Colonic mucosa (tissue), 4 donors: ENCODE data around the gene ADAMTS17. TPM values are rescaled to one million over a fixed set of nuclear protein-coding genes. Genes with fewer than 3 reads are reported as not detected.

Experiments used
- DNase-seq: peaks from one replicate; pipeline ENCODE4 v3.0.0-alpha.2; 2020
- H3K27ac ChIP-seq: fragments of 200-600 bp; one replicate; pipeline ENCODE4 v1.8.0; 2021
- H3K27me3 ChIP-seq: fragments of 200-600 bp; one replicate; pipeline ENCODE4 v1.8.0; 2021
- H3K36me3 ChIP-seq: fragments of 200-600 bp; one replicate; pipeline ENCODE4 v1.8.0; 2021
- H3K4me1 ChIP-seq: fragments of 200-600 bp; one replicate; pipeline ENCODE4 v1.8.0; 2021; ENCODE audit warnings: mild to moderate bottlenecking
- H3K4me3 ChIP-seq: fragments of 200-600 bp; one replicate; pipeline ENCODE4 v1.8.0; 2021
- H3K9ac ChIP-seq, 2 donors: one replicate each; pipeline ENCODE4 v1.7.0; 2013; ENCODE audit warnings: control low read depth in 2 of 2, low read depth in 2 of 2, low read length in 2 of 2
- H3K9me3 ChIP-seq: fragments of 200-600 bp; one replicate; pipeline ENCODE4 v1.8.0; 2021
- intact Hi-C: fragments of 100-400 bp; cut with DNase I; formaldehyde crosslinking; loops from one replicate; pipeline ENCODE4 v1.14.1; 2022
- total RNA-seq, 2 donors: library from RNA; stranded (reverse); fragmentation: NEBNext Ultra II Directional in 1 of 2; extraction: Animal tissue kit (Norgen Biotek cat#: 25700) in 1 of 2; gene quantifications; one replicate each; pipeline ENCODE4 v1.2.1, GENCODE V29; 2021
- TF ChIP-seq, protein P1 (sequence below): fragments of 200-600 bp; IDR thresholded peaks from one replicate; pipeline ENCODE4 v1.8.0; 2022; ENCODE audit warnings: antibody characterized with exemption, mild to moderate bottlenecking
- donor health status: healthy.
- donor health status: DM: no; HTN: no; CAD: no.
- donor health status: DM: no; HTN: no; CAD: no.

Gene ADAMTS17
- total RNA-seq, 2 donors from 2014 or later, result 4.2 to 8.3 TPM

DNA sequence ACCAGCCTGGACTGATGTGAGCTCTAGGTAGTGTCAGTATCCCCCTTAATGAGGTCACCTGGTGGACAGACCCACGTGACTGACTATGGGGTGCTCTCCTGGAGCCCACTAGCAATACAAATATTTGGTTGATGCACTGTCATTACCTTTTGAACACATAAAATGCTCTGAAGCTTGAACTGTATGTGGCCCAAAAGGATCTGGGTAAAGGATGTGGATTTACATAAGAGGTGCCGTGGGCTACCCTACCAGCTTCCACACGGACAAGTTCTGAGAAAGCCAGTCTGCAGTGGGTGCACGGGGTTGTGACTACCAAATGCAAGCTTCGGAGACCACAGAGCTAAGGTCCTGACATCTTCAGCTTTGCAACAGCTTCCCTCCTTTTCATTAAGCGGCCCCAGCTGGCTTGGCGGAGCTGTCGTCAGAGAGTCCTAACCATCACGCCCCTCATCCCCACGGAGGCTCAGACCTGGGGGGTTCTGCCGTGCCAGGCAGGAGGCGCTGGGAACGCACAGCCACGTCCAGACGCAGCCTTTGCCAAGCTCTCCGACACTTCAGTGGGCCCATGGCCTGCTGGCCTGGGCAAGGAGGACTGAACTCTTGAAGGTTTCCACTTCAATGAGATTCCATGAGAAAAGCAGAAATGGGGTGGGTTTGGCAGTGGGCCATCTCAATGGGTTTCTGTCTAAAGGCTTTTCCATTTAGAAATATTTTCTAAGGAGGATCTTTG lies 228.3 kb downstream of the ADAMTS17 start:
- no peak for DNase-seq
- no peak overlapping the region for H3K4me3 ChIP-seq

DNA sequence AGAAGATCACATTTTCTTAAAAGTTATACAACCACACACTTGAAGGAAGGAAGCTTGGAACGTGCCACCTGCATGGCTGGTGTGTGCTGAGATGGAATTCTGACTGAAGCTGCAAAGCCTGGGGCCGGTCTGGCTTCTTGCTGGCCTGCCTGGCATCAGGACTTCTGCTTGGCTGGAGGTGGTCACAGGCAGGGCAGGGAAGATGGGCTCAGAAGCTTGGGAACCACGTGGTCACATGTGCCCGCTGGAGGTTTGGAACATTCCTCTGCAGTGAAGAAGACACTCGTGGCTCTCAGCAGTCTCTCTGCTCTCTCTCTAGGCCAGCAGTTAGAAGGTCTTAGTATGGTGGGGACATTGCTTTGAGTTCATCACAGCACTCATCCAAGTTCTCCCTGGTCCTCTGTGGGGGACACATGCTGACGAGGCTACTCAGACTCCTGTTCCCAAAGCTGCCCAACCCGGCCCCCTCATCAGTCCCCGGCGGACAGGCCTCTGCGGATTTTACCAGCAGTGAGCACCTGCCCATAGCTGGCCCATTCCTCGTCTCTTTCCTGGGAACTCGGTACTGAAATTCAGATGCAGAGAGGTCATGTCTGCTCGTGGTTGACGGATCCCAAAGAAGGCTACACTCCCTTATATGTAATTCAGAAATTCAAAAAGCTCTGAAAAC lies 229.0 kb downstream of the ADAMTS17 start:
- H3K27me3 ChIP-seq, result no peaks in the 10 kb centered on the region
- intact Hi-C loops, result no loop called here
- TF ChIP-seq, protein P1, sequence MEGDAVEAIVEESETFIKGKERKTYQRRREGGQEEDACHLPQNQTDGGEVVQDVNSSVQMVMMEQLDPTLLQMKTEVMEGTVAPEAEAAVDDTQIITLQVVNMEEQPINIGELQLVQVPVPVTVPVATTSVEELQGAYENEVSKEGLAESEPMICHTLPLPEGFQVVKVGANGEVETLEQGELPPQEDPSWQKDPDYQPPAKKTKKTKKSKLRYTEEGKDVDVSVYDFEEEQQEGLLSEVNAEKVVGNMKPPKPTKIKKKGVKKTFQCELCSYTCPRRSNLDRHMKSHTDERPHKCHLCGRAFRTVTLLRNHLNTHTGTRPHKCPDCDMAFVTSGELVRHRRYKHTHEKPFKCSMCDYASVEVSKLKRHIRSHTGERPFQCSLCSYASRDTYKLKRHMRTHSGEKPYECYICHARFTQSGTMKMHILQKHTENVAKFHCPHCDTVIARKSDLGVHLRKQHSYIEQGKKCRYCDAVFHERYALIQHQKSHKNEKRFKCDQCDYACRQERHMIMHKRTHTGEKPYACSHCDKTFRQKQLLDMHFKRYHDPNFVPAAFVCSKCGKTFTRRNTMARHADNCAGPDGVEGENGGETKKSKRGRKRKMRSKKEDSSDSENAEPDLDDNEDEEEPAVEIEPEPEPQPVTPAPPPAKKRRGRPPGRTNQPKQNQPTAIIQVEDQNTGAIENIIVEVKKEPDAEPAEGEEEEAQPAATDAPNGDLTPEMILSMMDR, result no peak
- H3K27ac ChIP-seq, result no peak overlapping the region
- no peak overlapping the region for H3K4me3 ChIP-seq
- H3K9ac ChIP-seq, result no peak overlapping the region
- no peaks in the 10 kb centered on the region for H3K9me3 ChIP-seq
- no peak for DNase-seq
- H3K4me1 ChIP-seq, result no peaks in the 10 kb centered on the region
- no peaks in the 10 kb centered on the region for H3K36me3 ChIP-seq

More for the DNA sequence above, 228.3 kb downstream of the ADAMTS17 start:
- TF ChIP-seq, protein P1, result no peak
- Histone ChIP-seq H3K9me3 (no peaks in the 10 kb centered on the region), H3K4me1 (no peaks in the 10 kb centered on the region), H3K27ac (no peak overlapping the region), H3K36me3 (no peaks in the 10 kb centered on the region), H3K9ac (no peak overlapping the region), H3K27me3 (no peaks in the 10 kb centered on the region)
- intact Hi-C loops, result no loop called here

DNA sequence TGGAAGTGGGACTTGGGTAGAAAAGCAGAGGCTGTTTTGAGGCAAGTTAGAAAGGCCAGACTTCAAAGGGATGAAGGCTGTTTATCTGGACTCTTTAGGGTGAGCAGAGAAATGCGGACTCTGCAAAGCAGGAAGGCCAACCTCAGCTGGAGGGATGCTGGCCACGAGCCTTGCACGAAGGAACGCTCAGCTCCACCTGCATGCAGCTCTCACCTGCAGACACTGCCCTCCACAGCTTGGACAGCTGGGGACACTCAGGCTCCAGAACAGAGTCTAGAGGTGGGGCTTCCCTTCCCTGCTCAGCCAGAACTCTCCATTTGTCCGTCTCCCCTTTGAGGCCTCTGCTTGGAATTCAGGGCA lies 229.7 kb downstream of the ADAMTS17 start:
- no peak for DNase-seq
- H3K4me1 ChIP-seq, result no peaks in the 10 kb centered on the region
- TF ChIP-seq, protein P1, result no peak

DNA sequence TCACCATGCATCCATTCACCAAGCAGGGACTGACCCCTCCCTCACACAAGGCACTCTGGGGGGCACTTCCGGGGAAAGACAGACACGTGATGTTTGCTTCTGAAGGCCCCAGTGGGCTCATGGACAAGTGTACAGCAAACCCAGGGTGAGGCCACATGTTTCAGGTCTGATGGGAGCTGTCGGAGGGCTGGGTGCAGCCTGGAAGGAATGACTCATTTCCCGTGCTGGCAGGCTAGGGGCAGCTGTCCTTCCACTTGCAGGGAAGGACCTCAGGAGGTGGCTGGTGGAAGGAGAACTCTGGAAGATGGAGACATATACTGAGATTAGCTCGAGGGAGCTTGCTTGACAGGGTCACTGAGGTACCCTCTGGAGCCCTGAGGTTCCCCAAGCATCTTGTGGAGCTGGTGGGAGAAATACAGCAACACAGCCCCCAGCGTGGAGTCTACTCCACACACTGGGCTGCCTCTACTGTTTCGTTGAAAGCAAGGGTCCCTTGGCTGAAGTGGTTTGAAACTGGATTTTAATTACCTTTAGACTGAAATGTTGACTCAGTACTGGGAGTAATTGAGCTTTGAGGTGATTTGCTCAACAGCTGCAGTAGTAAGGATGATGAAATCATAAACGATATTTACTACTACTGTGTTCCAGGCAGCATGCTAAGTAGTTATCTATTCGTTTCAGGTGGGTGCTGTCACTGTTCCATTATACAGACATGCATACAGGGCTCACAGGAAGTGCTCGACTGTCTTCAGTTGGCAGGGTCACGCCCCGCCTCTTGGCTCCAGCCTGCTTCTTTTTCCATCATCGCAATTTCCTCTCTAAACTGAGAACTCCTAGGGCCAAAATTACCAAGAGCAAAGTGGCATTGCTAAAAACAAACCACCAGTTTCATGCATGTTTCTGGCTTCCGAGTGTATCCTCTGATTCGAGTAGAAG lies 230.4 kb downstream of the ADAMTS17 start:
- intact Hi-C loops, result no loop called here
- Histone ChIP-seq H3K9me3 (no peaks in the 10 kb centered on the region), H3K4me3 (no peak overlapping the region), H3K4me1 (no peaks in the 10 kb centered on the region), H3K27me3 (no peaks in the 10 kb centered on the region), H3K9ac (no peak overlapping the region), H3K36me3 (no peaks in the 10 kb centered on the region), H3K27ac (no peak overlapping the region)
- peak; percentile 38 for DNase-seq
- TF ChIP-seq, protein P1, result no peak

More for the DNA sequence above, 229.7 kb downstream of the ADAMTS17 start:
- Histone ChIP-seq H3K27ac (no peak overlapping the region), H3K36me3 (no peaks in the 10 kb centered on the region), H3K27me3 (no peaks in the 10 kb centered on the region), H3K9ac (no peak overlapping the region), H3K9me3 (no peaks in the 10 kb centered on the region), H3K4me3 (no peak overlapping the region)
- intact Hi-C loops, result no loop called here

DNA sequence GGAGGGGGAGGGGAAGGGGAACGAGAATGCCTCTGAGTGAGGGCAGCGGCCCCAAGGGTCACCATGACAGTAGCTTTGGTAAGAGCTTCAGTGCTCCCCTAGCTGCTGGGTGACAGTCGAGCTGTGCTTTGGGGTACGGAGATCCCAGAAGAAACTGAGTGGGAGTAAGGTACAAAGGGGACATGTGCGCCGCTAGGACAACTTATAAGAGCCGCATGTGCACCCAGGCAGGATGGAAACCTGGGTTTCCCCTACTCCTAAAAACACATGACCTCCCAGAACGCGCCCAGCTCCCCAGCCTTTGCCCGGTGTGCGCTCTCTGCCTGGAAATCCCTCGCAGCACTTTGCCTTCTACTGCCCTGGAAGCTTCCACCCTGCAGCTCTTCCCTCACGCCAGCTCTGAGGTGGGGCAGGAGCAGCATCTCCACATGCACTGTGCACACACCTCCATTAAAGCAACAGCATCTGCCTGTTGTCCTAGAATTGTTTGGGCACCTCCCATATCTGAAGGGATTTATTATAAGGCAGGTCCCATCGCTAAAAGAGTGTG lies 232.2 kb downstream of the ADAMTS17 start:
- no peak for DNase-seq

More for the DNA sequence above, 232.2 kb downstream of the ADAMTS17 start:
- H3K36me3 ChIP-seq, result no peaks in the 10 kb centered on the region
- TF ChIP-seq, protein P1, result no peak
- H3K9me3 ChIP-seq, result no peaks in the 10 kb centered on the region
- no peak overlapping the region for H3K27ac ChIP-seq
- no peaks in the 10 kb centered on the region for H3K27me3 ChIP-seq
- H3K9ac ChIP-seq, result no peak overlapping the region
- H3K4me1 ChIP-seq, result no peaks in the 10 kb centered on the region
- intact Hi-C loops, result no loop called here
- no peak overlapping the region for H3K4me3 ChIP-seq
